Stimulated activated CD4-positive, alpha-beta T cell treated with anti-CD3 and anti-CD28 coated beads, TNF-alpha, amount 100 ng/mL, for 48 hours (primary cell): ENCODE measurements around the gene PCDHB10.

Source experiments
- DNase-seq, 3 donors: peaks; one replicate each; pipeline ENCODE4 v3.0.0-alpha.2; 2020; ENCODE audit warnings: low read depth in 3 of 3

Gene PCDHB10

GRCh38 chr5:141236516-141237313 lies 44.6 kb downstream of the PCDHB10 start:
- no peak for DNase-seq

- no peak for DNase-seq
Measured at GRCh38 chr5:141241496-141241895, 49.3 kb downstream of the PCDHB10 start.
